ENCODE measurements around the gene PPP1R12B.
"Not testable (repeated sequence)": the region's sequence is repeated elsewhere in the genome, so short reads cannot be mapped to it uniquely, and the experiment has no call there.

PPP1R12B gene

DNA sequence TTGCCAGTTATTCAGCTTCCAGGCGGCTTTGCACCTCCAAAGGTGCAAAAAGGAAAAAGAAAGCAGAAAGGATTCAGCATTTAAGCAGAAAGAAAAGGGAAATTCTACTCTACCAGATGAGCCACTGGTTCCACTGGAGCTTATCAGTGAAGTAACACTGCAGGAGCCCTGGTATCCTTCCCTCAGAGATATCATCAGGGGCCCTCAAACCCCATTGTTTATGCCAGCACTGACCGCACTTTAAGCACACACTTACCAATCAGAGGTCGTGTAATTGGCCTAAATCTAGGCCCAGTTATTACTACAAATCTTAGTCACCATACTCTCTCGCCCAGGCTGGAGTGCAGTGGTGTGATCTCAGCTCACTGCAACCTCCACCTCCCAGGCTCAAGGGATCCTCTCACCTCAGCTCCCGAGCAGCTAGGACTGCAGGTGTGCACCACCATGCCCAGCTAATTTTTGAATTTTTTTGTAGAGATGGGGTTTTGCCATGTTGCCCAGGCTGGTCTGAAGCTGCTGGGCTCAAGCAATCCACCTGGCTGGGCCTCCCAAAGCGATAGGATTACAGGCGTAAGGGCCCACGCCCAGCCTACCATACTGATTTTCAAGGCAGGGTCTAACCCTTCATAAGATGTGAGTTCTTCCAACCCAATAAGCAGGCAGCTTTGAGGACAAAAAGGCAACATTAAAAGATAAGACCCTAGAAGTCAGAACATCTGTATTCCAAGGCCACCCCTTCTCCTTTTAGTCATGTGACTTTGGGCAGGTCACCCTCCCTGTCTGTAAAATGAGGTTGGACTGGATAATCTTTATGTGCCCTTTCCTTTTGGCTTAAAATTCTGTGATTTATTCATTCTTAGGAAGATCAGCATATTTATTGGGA, 236.4 kb downstream of the PPP1R12B start:
- DNase-seq (ENCODE audit: low read depth), result no peak

DNA sequence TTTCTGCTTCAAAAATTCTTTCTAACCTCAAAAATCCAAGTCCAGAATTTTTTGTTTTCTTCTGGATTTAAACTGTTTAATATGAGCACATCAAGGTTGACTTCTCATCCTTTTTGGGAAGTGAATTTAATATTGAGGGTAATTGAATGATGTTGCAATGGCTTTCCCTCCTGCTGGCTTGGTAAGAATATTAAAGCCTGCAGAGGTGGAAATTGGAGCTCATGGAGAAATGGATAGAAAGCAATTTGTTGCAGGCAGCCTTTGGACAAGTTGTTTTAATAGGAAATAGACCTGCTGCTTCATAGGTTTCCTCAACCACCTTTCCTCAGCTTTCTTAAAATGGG, 237.1 kb downstream of the PPP1R12B start:
- DNase-seq (ENCODE audit: low read depth), result no peak

GRCh38 chr1:202586018-202586821, 237.7 kb downstream of the PPP1R12B start:
- DNase-seq (ENCODE audit: low read depth), result no peak

GRCh38 chr1:202586871-202587270, 238.4 kb downstream of the PPP1R12B start:
- no peak for DNase-seq (ENCODE audit: low read depth)

GRCh38 chr1:202587859-202588485, 239.5 kb downstream of the PPP1R12B start:
- no peak for DNase-seq (ENCODE audit: low read depth)

DNA sequence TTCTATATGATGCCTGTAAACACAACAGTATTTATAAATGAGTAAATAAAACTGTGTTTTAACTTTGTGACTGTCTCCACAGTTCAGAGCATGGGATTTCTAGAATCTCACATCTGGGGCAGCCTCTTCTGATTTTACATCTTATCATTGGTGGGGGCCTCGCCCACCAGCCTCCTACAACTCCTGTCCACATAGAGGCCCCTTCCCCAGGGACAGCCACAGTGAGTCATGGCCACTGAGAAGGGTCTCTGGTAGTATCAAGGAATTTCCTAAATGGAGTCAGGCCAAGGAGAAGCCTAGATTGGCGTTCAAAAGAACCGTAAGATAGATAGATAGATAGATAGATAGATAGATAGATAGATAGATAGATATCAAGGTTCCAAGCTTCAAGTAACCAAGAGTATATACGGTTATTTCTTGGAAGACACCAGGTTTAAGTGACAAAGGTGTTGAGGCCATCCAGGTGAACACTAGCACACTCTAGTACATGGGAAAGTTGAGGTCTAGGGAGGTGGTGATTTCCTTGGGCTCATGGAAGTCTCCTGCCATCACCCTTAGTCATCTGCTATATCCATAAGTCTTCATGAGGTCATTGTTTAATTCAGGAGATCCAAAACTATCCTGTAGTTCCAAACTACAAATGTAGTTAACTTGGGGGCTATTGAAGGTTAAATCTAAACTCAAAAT, 240.1 kb downstream of the PPP1R12B start:
- DNase-seq (ENCODE audit: low read depth), result no peak

DNA sequence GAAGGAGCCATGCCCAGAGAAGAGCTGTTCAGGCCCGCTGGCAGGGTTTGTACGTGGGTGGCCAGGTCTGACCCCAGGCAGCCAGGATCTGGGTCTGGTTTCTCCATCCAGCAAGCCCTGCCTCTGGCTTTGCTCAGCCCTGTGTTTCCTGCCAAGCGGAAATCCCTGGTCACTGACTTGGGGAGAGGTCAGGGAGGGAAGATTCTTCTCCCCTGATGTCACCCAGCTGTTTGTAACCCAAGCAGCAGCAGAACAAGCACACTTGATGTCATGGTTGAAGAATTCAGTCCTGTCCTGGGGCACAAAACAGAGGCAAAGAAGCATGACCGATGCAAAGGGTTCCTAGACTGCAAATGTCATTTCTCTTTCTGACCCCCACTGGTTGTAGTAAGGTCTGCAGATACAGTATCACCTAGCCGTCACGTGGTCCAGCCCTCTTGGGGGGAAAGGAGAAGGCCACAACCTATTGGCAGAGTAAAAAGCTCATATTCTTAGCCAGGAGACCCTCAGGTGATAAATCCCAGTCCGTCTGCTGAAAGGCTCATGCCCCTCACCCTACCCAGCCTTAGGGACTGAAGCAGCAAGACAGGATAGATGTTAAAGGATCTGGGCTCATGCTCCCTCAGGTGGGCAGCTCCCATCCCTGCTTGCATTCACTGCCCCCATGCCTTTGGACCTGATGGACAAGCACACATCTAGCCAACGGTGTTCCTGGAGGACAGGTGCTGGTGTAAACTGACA, 240.9 kb downstream of the PPP1R12B start:
- DNase-seq (ENCODE audit: low read depth), result no peak

GRCh38 chr1:202590126-202590525, 241.6 kb downstream of the PPP1R12B start:
- no peak for DNase-seq (ENCODE audit: low read depth)

DNA sequence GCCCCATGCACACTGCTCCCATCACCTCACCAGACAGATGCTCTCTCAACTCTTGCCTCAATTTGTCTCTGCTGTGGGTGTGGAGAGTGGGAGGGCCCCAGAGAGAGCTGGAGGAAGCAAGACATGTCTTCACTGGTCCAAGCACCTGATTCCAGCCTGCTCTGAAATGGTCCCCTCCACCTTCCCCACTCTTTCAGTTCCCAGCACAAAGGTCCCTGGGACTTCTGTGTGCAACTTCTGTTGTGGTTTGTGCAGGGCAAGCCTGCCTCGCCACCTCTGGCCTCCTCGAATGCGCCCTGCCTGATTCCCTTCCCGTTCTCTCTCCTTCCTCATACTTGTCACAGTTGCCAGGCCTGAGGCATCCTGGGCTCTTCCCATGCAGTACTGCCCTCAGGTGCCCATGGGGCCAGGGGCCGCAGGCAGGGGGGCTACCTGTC, 242.5 kb downstream of the PPP1R12B start:
- no peak for DNase-seq (ENCODE audit: low read depth)

DNA sequence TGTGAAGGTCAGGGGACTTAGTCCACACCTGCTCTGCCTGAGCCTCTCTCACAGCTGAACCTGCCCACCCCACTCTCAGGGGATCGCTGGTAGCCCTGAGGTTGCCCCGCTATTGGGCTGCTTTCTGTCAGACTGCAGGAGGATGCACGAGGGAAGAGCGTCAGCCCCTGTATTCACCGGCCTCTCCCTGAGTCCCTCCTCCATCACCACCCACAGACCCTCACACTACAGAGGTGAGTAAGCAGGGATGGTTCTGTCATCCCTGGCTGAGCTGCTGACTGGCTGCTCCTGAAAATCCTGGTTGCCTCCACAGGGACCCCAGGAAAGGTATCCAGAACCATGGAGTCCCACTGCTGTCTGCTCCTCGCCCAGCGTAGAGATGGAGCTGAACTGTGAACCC, 243.0 kb downstream of the PPP1R12B start:
- no peak for DNase-seq (ENCODE audit: low read depth)

DNA sequence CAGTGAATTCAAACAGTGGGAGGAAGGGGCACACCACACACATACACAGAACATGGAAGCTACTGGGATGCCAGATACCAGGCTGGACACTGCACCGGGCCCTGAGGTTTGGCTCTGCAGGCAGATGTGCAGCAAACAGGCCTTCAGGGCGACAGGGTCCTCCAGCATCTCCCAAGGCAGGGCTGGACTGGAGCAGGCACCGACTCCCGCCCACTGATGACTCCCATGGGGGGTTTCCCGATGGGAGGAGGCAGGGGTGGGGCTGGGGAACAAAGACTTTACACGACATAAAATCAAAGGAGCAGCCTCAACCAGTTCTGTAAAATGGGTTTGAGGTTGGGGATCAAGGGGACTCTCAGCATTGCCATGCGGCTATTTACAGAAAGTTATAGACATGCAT, 243.6 kb downstream of the PPP1R12B start:
- DNase-seq (ENCODE audit: low read depth), result no peak

DNA sequence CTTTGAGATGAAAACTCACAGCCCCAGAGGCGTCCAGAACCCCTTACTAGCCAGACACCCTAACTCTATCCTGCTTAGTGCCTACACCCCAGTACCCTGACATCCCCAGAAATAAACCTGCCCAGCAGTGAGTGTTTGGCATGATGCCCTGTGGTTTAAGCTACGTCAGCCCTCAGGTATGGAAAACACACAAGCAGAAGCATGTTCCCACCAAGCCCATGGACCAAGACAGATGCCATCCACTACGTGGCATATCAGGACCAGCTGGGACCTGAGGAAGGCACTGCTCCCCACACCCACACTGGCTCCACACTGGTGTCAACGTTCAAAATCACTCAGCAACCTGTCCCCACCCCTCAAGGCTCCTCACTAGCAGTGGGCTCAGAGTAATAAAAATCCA, 245.3 kb downstream of the PPP1R12B start:
- DNase-seq (ENCODE audit: low read depth), result no peak

- no peak for DNase-seq (ENCODE audit: low read depth)
Measured at GRCh38 chr1:202596638-202597037, 248.1 kb downstream of the PPP1R12B start.

- DNase-seq (ENCODE audit: low read depth), result no peak
Measured at GRCh38 chr1:202597090-202597761, 248.7 kb downstream of the PPP1R12B start.

GRCh38 chr1:202599669-202600431, 251.4 kb downstream of the PPP1R12B start:
- no peak for DNase-seq (ENCODE audit: low read depth)

DNA sequence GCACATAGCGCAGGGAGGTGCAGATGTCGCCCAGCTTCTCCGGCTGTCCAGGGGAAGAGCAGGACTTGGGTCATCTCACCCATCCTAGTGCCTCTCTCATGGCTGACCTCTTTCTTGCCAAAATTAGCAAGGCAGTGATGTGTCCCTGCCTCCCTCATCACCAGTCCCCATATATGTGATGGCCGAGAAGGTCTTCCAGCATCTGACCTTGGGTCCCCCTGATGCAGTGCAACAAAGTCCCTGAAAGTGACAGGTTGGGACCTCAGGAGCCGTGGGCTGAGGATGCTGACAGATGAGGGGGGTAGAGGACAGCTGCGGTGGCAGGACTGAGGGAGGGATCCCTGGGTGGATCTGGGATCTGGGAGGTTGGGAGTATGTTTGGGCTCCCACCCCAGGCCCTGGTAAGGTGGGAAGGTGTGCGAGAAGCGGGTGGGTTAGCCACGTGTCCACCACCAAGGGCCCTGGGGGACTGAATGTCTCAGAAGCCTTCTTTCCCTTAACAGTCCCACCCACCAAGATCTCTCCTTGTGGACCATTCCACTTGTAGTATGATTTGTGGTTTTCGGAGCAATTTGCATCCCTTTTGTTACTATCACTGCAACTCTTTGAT, 252.0 kb downstream of the PPP1R12B start:
- no peak for DNase-seq (ENCODE audit: low read depth)

DNA sequence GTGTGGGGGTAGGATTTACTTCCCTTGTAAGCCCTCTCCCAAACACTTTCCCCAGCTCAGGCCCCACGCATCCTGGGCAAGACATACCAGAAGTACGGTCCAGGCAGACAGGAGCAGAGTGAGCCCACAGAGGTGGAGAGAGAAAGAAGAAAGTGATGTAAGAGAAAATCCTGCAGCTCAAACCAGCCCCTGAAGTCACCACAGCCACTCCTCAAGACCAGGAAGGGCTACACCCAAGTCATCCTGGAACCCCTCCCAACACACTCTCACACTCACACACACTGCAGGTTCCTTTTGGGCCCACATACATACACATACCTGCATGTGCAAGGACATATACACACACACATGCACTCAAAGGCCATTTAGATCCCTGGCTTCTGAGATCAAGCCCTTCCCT, 254.9 kb downstream of the PPP1R12B start:
- DNase-seq (ENCODE audit: low read depth), result no peak

DNA sequence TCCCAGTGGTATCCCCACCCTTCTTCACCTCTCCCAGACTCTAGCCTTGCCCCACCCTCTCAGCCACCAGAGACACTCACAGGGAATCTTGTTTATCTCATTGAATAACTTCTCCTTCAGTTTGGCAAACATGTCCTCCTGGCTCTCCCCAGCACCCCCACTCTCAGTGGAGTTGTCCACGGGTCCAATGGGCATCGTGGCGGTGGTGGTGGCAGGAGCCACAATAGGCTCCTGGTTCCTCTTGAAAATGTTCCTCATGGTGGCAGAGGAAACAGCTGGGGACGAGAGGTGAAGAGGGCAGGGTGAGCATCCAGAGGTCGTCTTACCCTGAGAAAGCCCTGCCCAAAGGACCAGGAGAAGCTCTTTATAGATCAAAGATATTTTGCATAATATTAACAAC, 257.0 kb downstream of the PPP1R12B start:
- no peak for DNase-seq (ENCODE audit: low read depth)

GRCh38 chr1:202612036-202612435, 263.5 kb downstream of the PPP1R12B start:
- not testable (repeated sequence) for DNase-seq (ENCODE audit: low read depth)

GRCh38 chr1:202613571-202613970, 265.1 kb downstream of the PPP1R12B start:
- no peak for DNase-seq (ENCODE audit: low read depth)

All from activated T-cell treated with anti-CD3 and anti-CD28 coated beads for 24 hours (primary cell).